Hematopoietic multipotent progenitor cell treated with erythropoietin and hydrocortisone succinate and interleukin-3 and kit ligand, for 15 days (in vitro differentiated cells): Measurements from ENCODE around the gene RAP1GAP2.
"Not testable (repeated sequence)": the region's sequence is repeated elsewhere in the genome, so short reads cannot be mapped to it uniquely, and the experiment has no call there.

ENCODE experiments used
- DNase-seq: peaks from one replicate; pipeline ENCODE4 v3.0.0-alpha.2; 2015; ENCODE audit warnings: low spot score

The RAP1GAP2 gene

GRCh38 chr17:2971851-2972250, 175.6 kb downstream of the RAP1GAP2 start:
- DNase-seq, result no peak

GRCh38 chr17:2972749-2973148, 176.5 kb downstream of the RAP1GAP2 start:
- DNase-seq, result no peak

GRCh38 chr17:2974347-2974746, 178.1 kb downstream of the RAP1GAP2 start:
- no peak for DNase-seq

- DNase-seq, result no peak
Observed at GRCh38 chr17:2975469-2975958, 179.3 kb downstream of the RAP1GAP2 start.

GRCh38 chr17:2977157-2977556, 180.9 kb downstream of the RAP1GAP2 start:
- DNase-seq, result no peak

GRCh38 chr17:2978116-2978515, 181.9 kb downstream of the RAP1GAP2 start:
- DNase-seq, result no peak

- DNase-seq, result no peak
Observed at GRCh38 chr17:2978991-2979390, 182.8 kb downstream of the RAP1GAP2 start.

GRCh38 chr17:2980211-2980903, 184.1 kb downstream of the RAP1GAP2 start:
- no peak for DNase-seq

GRCh38 chr17:2980904-2981246, 184.6 kb downstream of the RAP1GAP2 start:
- no peak for DNase-seq

- DNase-seq, result no peak
Observed at GRCh38 chr17:2981325-2981724, 185.1 kb downstream of the RAP1GAP2 start.

- no peak for DNase-seq
Observed at GRCh38 chr17:2982854-2983253, 186.6 kb downstream of the RAP1GAP2 start.

- no peak for DNase-seq
Observed at GRCh38 chr17:2983255-2983654, 187.0 kb downstream of the RAP1GAP2 start.

GRCh38 chr17:2985318-2985717, 189.1 kb downstream of the RAP1GAP2 start:
- no peak for DNase-seq

GRCh38 chr17:2986925-2987324, 190.7 kb downstream of the RAP1GAP2 start:
- DNase-seq, result no peak

GRCh38 chr17:2989396-2989795, 193.2 kb downstream of the RAP1GAP2 start:
- not testable (repeated sequence) for DNase-seq

GRCh38 chr17:2989855-2990254, 193.6 kb downstream of the RAP1GAP2 start:
- no peak for DNase-seq

GRCh38 chr17:2990396-2990795, 194.2 kb downstream of the RAP1GAP2 start:
- no peak for DNase-seq

- DNase-seq, result not testable (repeated sequence)
Observed at GRCh38 chr17:2991396-2992180, 195.3 kb downstream of the RAP1GAP2 start.

GRCh38 chr17:2994441-2994840, 198.2 kb downstream of the RAP1GAP2 start:
- no peak for DNase-seq

- no peak for DNase-seq
Observed at GRCh38 chr17:2995377-2995776, 199.1 kb downstream of the RAP1GAP2 start.

GRCh38 chr17:2995886-2996809, 199.9 kb downstream of the RAP1GAP2 start:
- no peak for DNase-seq
